GM12878 (cell line): ENCODE data around the gene EMILIN3. TPM values are rescaled to one million over a fixed set of nuclear protein-coding genes. Genes with fewer than 3 reads are reported as not detected.

Experiments used
- ATAC-seq: fragments of 200-7000 bp; cut with Tn5 transposase; 3 replicates; pipeline ENCODE4 v1.9.1; 2020; ENCODE audit warnings: mild to moderate bottlenecking, moderate library complexity
- BruUV-seq: library from RNA; stranded (reverse); fragments of 400-500 nt; replicated peaks from 2 replicates; lab custom pipeline; 2021; lab: Mats Ljungman, UMichigan
- CTCF ChIA-PET: fragments of 300-600 bp; sonication (Branson Sonifier 250); formaldehyde crosslinking; extraction: SDS; loops from one replicate; lab custom pipeline; 2021; ENCODE audit warnings: inconsistent platforms; lab: Yijun Ruan, JAX
- POLR2A ChIA-PET: fragments of 350-600 bp; formaldehyde crosslinking; extraction: SDS; loops from one replicate; lab custom pipeline; 2021; ENCODE audit warnings: inconsistent platforms; lab: Charles Lee
- RAD21 ChIA-PET: fragments of 300-600 bp; sonication (Branson Sonifier 250); formaldehyde crosslinking; loops from one replicate; lab custom pipeline; 2023; ENCODE audit warnings: antibody characterized with exemption; ENCODE audit not compliant: unreplicated experiment; lab: Charles Lee
- SMC1A ChIA-PET: fragments of 300-600 bp; sonication (Branson Sonifier 250); formaldehyde crosslinking; loops from one replicate; lab custom pipeline; 2023; ENCODE audit not compliant: unreplicated experiment, uncharacterized antibody; lab: Charles Lee
- DNase-seq: peaks from one replicate; pipeline ENCODE4 v3.0.0-alpha.2; 2011; ENCODE audit warnings: low read depth, low spot score
- FAIRE-seq: peaks from 3 replicates; lab custom pipeline; 2011; peaks lifted over from hg19 to GRCh38; lab: Jason Lieb, UNC
- H2AFZ ChIP-seq: 2 replicates; pipeline ENCODE4 v1.6.0; 2011; ENCODE audit warnings: low read depth, low read length, control low read depth; ENCODE audit not compliant: control insufficient read depth
- H3K27ac ChIP-seq: 2 replicates; pipeline ENCODE4 v1.5.1; 2011; ENCODE audit warnings: control low read depth; ENCODE audit not compliant: control insufficient read depth, insufficient read depth
- H3K27me3 ChIP-seq, 2 experiments: replicated peaks in 1 of 2; 2 replicates each; pipeline versions ENCODE4 v1.6.0 to v1.6.1; 2011; ENCODE audit warnings: low read length in 1 of 2; ENCODE audit not compliant: control insufficient read depth in 2 of 2, insufficient read depth in 2 of 2
- H3K36me3 ChIP-seq, 2 experiments: 2 replicates each; pipeline ENCODE4 v1.5.1; 2011; ENCODE audit warnings: low read length in 1 of 2; ENCODE audit not compliant: control insufficient read depth in 2 of 2, insufficient read depth in 2 of 2
- H3K4me1 ChIP-seq: 2 replicates; pipeline ENCODE4 v1.6.1; 2011; ENCODE audit warnings: mild to moderate bottlenecking, low read length, moderate library complexity, mixed read lengths; ENCODE audit not compliant: control insufficient read depth, insufficient read depth
- H3K4me2 ChIP-seq: 2 replicates; pipeline ENCODE4 v1.6.0; 2011; ENCODE audit warnings: control low read depth; ENCODE audit not compliant: control insufficient read depth, insufficient read depth
- H3K4me3 ChIP-seq: fragments of 200-600 bp; sonication (generic); 2 replicates; pipeline ENCODE4 v1.5.1; 2016
- H3K79me2 ChIP-seq: 2 replicates; pipeline ENCODE4 v1.6.0; 2011; ENCODE audit warnings: low read length; ENCODE audit not compliant: control insufficient read depth, insufficient read depth
- H3K9ac ChIP-seq: 2 replicates; pipeline ENCODE4 v1.8.0; 2011; ENCODE audit warnings: low read length, control low read depth, mixed read lengths; ENCODE audit not compliant: control insufficient read depth, insufficient read depth
- H3K9me3 ChIP-seq: replicated peaks from 3 replicates; pipeline ENCODE4 v1.5.1; 2011; ENCODE audit warnings: mild to moderate bottlenecking, low read length; ENCODE audit not compliant: control insufficient read depth, insufficient read depth
- H4K20me1 ChIP-seq: 2 replicates; pipeline ENCODE4 v1.6.0; 2011; ENCODE audit not compliant: control insufficient read depth, insufficient read depth
- ATF7 ChIP-seq: fragments of 450-650 bp; IDR thresholded peaks from 2 replicates; pipeline ENCODE4 v1.6.1; 2016; ENCODE audit warnings: low read depth, mild to moderate bottlenecking
- BCL11A ChIP-seq: IDR thresholded peaks from 2 replicates; pipeline ENCODE4 v1.6.1; 2011; ENCODE audit warnings: low read depth, low read length
- CHD4 ChIP-seq: fragments of 200-600 bp; sonication (generic); IDR thresholded peaks from 2 replicates; pipeline ENCODE4 v1.6.1; 2016; ENCODE audit warnings: mild to moderate bottlenecking
- CREM ChIP-seq: IDR thresholded peaks from 2 replicates; pipeline ENCODE4 v1.6.1; 2014; ENCODE audit warnings: antibody characterized with exemption, low read depth
- ESRRA ChIP-seq: IDR thresholded peaks from 2 replicates; pipeline ENCODE4 v1.6.1; 2012; ENCODE audit warnings: mild to moderate bottlenecking, low read length, improper control_type of control experiment
- FOS ChIP-seq: IDR thresholded peaks from 3 replicates; pipeline ENCODE4 v1.6.1; 2011; ENCODE audit warnings: borderline replicate concordance; ENCODE audit not compliant: insufficient read length; ENCODE audit errors: extremely low read depth
- JUNB ChIP-seq: IDR thresholded peaks from 2 replicates; pipeline ENCODE4 v1.6.1; 2016; ENCODE audit warnings: antibody characterized with exemption, mild to moderate bottlenecking
- MEF2B ChIP-seq: fragments of 450-650 bp; IDR thresholded peaks from 2 replicates; pipeline ENCODE4 v1.6.1; 2018; ENCODE audit warnings: mild to moderate bottlenecking, moderate library complexity; ENCODE audit not compliant: partially characterized antibody, poor library complexity, severe bottlenecking
- SMAD5 ChIP-seq: IDR thresholded peaks from 2 replicates; pipeline ENCODE4 v1.6.1; 2016; ENCODE audit warnings: antibody characterized with exemption, low read depth
- SMC3 ChIP-seq: IDR thresholded peaks from 2 replicates; pipeline ENCODE4 v1.6.1; 2011; ENCODE audit warnings: low read length, improper control_type of control experiment, borderline replicate concordance
- SREBF1 ChIP-seq: IDR thresholded peaks from 2 replicates; pipeline ENCODE4 v1.6.1; 2012; ENCODE audit warnings: mild to moderate bottlenecking, low read length
- SRF ChIP-seq, 2 experiments: IDR thresholded peaks; 2 replicates each; pipeline ENCODE4 v1.6.1; 2011; ENCODE audit warnings: low read depth in 2 of 2, low read length in 2 of 2, mild to moderate bottlenecking in 1 of 2, moderate library complexity in 1 of 2
- STAT1 ChIP-seq: fragments of 450-650 bp; conservative IDR thresholded peaks from 2 replicates; pipeline ENCODE4 v1.6.1; 2014; ENCODE audit warnings: antibody characterized with exemption, mild to moderate bottlenecking
- ZNF24 ChIP-seq: fragments of 450-650 bp; IDR thresholded peaks from 2 replicates; pipeline ENCODE4 v1.6.1; 2017; ENCODE audit warnings: antibody characterized with exemption, mild to moderate bottlenecking
- ZNF384 ChIP-seq: IDR thresholded peaks from 2 replicates; pipeline ENCODE4 v1.6.1; 2012; ENCODE audit warnings: low read depth, mild to moderate bottlenecking, low read length, improper control_type of control experiment, borderline replicate concordance
- ZNF622 ChIP-seq: fragments of 450-650 bp; IDR thresholded peaks from 2 replicates; pipeline ENCODE4 v1.6.1; 2017; ENCODE audit warnings: mild to moderate bottlenecking, inconsistent platforms
- WGBS: methylation state at CpG from one replicate; pipeline ENCODE4 v1.1.6; 2016; ENCODE audit warnings: low lambda C conversion rate; ENCODE audit not compliant: insufficient replicate concordance, insufficient coverage; ENCODE audit errors: missing lambda C conversion rate; 5-methylcytosine and 5-hydroxymethylcytosine counted together
- in situ Hi-C: fragments of 300-500 bp; cut with MboI; formaldehyde crosslinking; loops from 9 replicates; pipeline ENCODE4 v1.14.3; 2018; ENCODE audit warnings: mixed read lengths
- intact Hi-C: fragments of 100-400 bp; cut with micrococcal nuclease; formaldehyde crosslinking; loops from one replicate; pipeline ENCODE4 v1.14.2; 2022; ENCODE audit not compliant: unreplicated experiment
- polyA plus RNA-seq, 11 experiments: library from polyadenylated mRNA; depleted of rRNA in 4 of 11; unstranded in 6 of 11; stranded (reverse) in 5 of 11; fragments of >200 nt; fragmentation: Nextera tagmentation in 4 of 11; fragmentation: Illumina TruSeq in 1 of 11; extraction: Ambion mirVana in 4 of 11; extraction: Trizol in 1 of 11; gene quantifications; 1 replicate in 1 of 11; 2 replicates in 10 of 11; pipeline versions ENCODE4 v1.2.1 to v1.2.3, GENCODE V29; 2011 to 2016; ENCODE audit warnings: inconsistent platforms in 2 of 11, missing spikeins in 2 of 11, low read depth in 1 of 11
- total RNA-seq, 4 experiments: library from RNA; depleted of rRNA in 3 of 4; stranded (reverse); fragments of >200 nt in 3 of 4; fragmentation: Illumina TruSeq in 1 of 4; extraction: Trizol in 1 of 4; gene quantifications; 2 replicates each; pipeline versions ENCODE4 v1.2.1 to v1.2.3, GENCODE V29; 2013 to 2021

The EMILIN3 gene
- total and polyA plus RNA-seq, 10 of the 15 experiments (the other 5 are each of a cell fraction or from before 2014, with no cell fraction given): not detected

DNA sequence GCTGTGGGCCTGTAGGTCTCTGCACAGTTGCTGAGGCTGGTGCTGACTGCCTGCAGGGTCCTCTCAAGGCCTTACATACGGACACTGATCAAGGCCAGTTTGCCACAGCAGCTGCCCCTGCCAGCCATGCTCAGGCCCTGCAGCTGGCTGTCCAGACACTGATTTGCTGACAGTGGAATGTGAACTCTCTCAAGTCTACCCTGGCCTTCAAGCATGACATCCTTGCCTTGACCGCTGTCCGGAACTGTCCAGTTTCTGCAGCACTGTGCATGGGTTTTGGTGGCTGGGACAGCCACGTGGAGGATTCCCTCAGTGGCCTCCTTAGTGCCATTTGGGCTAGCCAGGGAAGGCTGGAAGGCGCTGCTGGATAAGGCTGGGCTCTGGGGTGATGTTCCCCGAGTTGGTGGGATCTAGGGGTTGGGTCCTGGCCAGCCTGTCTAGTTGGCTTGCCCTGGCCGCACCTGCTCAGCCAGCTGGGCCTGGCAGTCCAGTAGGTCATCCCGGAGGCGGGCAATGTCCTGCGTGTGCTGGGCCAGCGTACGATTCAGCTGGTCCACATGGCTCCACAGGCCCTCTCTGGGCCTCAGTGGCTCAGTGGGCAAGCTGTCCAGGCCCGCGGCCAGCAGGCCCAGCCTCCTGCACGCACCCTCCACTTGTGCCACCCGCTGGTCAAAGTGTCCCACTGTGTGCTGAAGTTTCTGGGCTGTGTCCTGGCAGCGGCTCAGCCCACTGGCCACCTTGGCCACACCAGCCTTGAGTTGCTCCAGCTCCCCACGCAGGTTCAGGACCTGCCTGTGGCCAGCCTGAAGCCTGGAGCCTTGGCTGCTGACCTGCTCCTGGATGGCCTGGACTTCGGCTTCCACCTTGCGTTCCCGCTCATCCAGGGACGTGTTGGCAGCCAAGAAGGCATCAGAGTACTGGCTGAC, 5.5 kb downstream of the EMILIN3 start:
- ATAC-seq: no peak
- POLR2A ChIA-PET: no interaction called here
- in situ Hi-C loops (no loop called here), intact Hi-C loops (no loop called here)
- no peak overlapping the region for H2AFZ ChIP-seq
- FAIRE-seq: no peak
- RAD21 ChIA-PET: interaction anchor here (0.6 kb wide), 1 partner anchor 212 kb away, joined by 3 read pairs; no protein-coding TSS in a partner anchor
- no peak overlapping the region for H3K4me3 ChIP-seq
- H3K27me3 ChIP-seq: peaks cover 0 to 6% of the 10 kb centered on the region in 2 experiments; a peak in 1 of 4 replicates
- no peaks in the 10 kb centered on the region for H4K20me1 ChIP-seq
- 53% methylated on average over 22 of the region's 22 CpGs for WGBS
- SMC1A ChIA-PET: no interaction called here
- H3K27ac ChIP-seq: no peak overlapping the region
- H3K9ac ChIP-seq: no peak overlapping the region
- no peak overlapping the region for H3K4me2 ChIP-seq
- TF ChIP-seq ZNF24 (no peak), ZNF384 (no peak), JUNB (no peak), FOS (no peak), ESRRA (no peak), ATF7 (no peak), SREBF1 (no peak), SMAD5 (no peak), BCL11A (no peak), CREM (no peak), SRF (IDR thresholded peaks at IDR 0.05; ENCODE audit: low read depth in 2 of 2, low read length in 2 of 2) (no peak), ZNF622 (no peak), CHD4 (no peak), MEF2B (no peak), SMC3 (no peak), STAT1 (no peak)
- H3K4me1 ChIP-seq: no peaks in the 10 kb centered on the region
- no peaks in the 10 kb centered on the region for H3K79me2 ChIP-seq
- H3K36me3 ChIP-seq: no peaks in the 10 kb centered on the region
- no peaks in the 10 kb centered on the region for H3K9me3 ChIP-seq
- no TSS peak for BruUV-seq
- DNase-seq: no peak
- CTCF ChIA-PET: no interaction called here
